Measurements from ENCODE around the gene SCN4A. TPM values are rescaled to one million over a fixed set of nuclear protein-coding genes. Genes with fewer than 3 reads are reported as not detected.
A peak's percentile ranks its signal among the peaks of the same experiment; 100 is the strongest.

The SCN4A gene
- polyA plus RNA-seq, 2 of the 4 experiments (the other 2 are of a cell fraction), result 0.03 to 0.06 TPM

DNA sequence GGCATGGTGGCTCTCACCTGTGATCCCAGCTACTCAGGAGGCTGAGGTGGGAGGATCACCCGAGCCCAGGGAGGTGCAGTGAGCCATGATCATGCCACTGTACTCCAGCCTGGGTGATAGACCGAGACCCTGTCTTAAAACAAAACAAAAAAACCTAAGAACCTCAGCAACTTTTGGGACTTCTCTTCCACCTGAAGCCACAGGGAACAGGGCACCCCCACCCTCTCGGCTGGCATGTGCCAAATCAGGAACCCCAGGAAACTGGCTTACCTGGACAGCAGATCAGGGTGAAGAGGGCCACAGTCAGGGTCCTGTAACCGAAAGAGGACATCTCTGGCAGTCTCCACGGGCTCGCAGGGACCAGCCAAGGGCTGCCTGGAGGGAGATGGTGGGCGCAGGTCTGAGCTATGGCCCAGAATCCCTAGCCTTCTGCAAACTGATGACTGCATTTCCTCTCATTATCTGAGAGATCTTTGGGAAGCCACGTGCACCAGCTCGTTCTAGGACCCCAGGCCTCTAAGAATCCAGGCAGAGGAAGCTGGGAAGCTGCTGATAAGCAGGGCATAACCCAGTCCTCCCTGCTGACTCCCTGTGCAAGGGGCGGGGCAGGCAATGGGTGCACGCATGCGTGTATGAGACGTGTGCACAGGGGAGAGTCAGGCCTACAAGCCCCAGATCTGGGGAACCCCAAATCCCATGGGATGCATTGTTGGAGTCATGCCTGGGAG lies 33.8 kb upstream of the SCN4A start:
- peak overlapping the region; percentile 67 for H3K4me2 ChIP-seq
- FAIRE-seq (no peak), DNase-seq (ENCODE audit: low read depth in 1 of 2, low spot score in 1 of 2) (no peak), ATAC-seq (no peak)
- no peak overlapping the region for H3K4me3 ChIP-seq
- 80% methylated on average over 12 of the region's 13 CpGs for WGBS (ENCODE audit: missing lambda C conversion rate)
- ChIA-PET CTCF (interaction anchor here (0.8 to 10.0 kb wide), 15 partner anchors 11 to 275 kb away, joined by 3 to 107 read pairs (median 5); partner anchors contain the start of genes GH1 and ICAM2), POLR2A (no interaction called here)
- no peak for TF ChIP-seq EP300 (IDR thresholded peaks at IDR 0.05)
- H3K27ac ChIP-seq, result peak overlapping the region in 1 of 2 experiments; percentile 49; a peak in 3 of 6 replicates
- H3K4me1 ChIP-seq, result peaks cover 28% of the 10 kb centered on the region
- no peaks in the 10 kb centered on the region for H3K9me3 ChIP-seq

DNA sequence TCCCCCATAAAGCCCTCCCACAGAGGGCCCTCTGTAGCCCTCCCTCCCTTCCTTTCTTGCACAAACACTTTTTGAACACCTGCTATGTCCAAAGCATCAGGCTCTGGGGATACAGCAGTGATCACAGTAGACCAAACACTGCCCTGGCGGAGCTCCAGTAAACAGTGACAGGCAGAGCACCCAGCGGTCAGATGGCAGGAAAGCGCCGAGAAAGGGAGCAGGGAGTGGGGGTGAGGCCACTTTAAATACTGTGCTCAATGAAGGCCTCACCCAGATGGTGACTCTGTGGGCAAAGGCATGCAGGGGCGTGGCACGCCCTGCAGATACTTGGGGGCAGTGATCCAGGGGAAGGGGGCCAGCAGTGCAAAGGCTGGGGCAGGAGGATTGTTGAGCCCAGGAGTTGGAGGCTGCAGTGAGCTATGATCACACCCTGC lies 33.0 kb upstream of the SCN4A start:
- no peak for TF ChIP-seq PBX3 (IDR thresholded peaks at IDR 0.05)
- TF ChIP-seq USF2 (IDR thresholded peaks at IDR 0.05), result no peak
- TF ChIP-seq JUNB (IDR thresholded peaks at IDR 0.05), result no peak
- no peak for TF ChIP-seq ZNF302 (CRISPR knock-in tag; IDR thresholded peaks at IDR 0.05)
- TF ChIP-seq RFX5 (IDR thresholded peaks at IDR 0.05), result no peak
- 0 out of 5 replicates have a peak, but pooled peaks of 1 of the 2 experiments have one; percentile 42 for TF ChIP-seq JUN (IDR thresholded peaks at IDR 0.05)
- 0 out of 5 replicates have a peak, but pooled peaks of 1 of the 2 experiments have one; percentile 11 for TF ChIP-seq EP300 (IDR thresholded peaks at IDR 0.05)
- peak overlapping the region in 1 of 2 experiments; percentile 49; a peak in 3 of 6 replicates for H3K27ac ChIP-seq
- DNase-seq (ENCODE audit: low read depth in 1 of 2, low spot score in 1 of 2) (peak; percentile 56 to 64), ATAC-seq (peak; percentile 22 to 66; a peak in 4 of 6 replicates), FAIRE-seq (no peak)
- ChIA-PET CTCF (interaction anchor here (0.6 to 10.0 kb wide), 19 partner anchors 11 to 633 kb away, joined by 3 to 107 read pairs (median 4); partner anchors contain the start of genes GH1 and ICAM2), POLR2A (interaction anchor here (1.0 kb wide), 1 partner anchor 140 kb away, joined by 4 read pairs; no protein-coding TSS in a partner anchor)
- H3K4me2 ChIP-seq, result peak overlapping the region; percentile 67
- H3K4me1 ChIP-seq, result peaks cover 28% of the 10 kb centered on the region
- WGBS (ENCODE audit: missing lambda C conversion rate), result 16% methylated on average over 6 of the region's 6 CpGs
- no peak overlapping the region for H3K4me3 ChIP-seq
- H3K9me3 ChIP-seq, result no peaks in the 10 kb centered on the region

DNA sequence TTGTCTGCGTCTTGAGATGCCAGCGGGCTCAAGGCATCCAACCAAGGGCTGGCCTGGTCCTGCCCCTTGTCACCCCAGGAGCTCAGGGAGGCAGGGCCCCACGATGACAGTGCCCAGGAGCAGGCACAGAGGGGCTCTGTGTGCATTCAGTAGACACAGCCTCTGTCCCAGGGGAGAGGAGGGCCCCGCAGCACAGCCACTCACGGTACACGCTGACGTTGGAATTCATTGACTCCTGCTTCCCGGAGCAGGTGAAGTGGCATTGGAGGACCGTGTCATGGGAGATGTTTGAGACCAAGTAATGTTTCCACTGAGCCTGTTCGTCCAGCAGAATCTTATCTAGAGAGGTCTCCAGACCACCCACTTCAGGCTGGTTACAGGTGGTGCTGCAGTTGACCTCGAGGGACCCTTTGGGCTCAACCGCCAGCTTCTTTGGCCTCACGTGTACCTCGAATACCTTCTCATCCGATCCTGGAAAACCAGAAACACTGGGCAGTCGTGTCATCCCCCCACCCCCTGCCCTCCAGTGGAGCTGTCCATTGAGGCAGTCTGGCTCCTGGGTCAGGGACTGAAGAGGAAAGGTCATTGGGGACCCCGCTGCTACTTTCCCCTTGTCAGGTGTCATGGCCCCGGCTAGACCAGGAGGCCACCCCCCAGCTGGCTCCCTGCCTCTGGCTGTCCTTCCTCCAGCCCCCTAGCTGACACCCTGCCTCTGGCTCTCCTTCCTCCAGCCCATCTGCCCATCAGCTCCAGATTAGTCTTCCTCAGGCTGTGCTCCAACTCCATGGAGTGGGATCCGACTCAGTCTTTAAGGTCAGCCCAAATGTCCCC lies 32.4 kb upstream of the SCN4A start:
- ChIA-PET POLR2A (interaction anchor here (0.5 to 1.0 kb wide), 2 partner anchors 68 to 140 kb away, joined by 3 to 4 read pairs; no protein-coding TSS in a partner anchor), CTCF (interaction anchor here (0.6 to 10.0 kb wide), 14 partner anchors 12 to 634 kb away, joined by 3 to 107 read pairs (median 5); partner anchors contain the start of genes GH1 and ICAM2)
- H3K4me2 ChIP-seq, result peak overlapping the region; percentile 67
- ATAC-seq (no peak; a peak in 1 of 6 replicates), DNase-seq (ENCODE audit: low read depth in 1 of 2, low spot score in 1 of 2) (no peak), FAIRE-seq (no peak)
- peak overlapping the region in 1 of 2 experiments; percentile 49; a peak in 3 of 6 replicates for H3K27ac ChIP-seq
- peaks cover 28% of the 10 kb centered on the region for H3K4me1 ChIP-seq
- no peaks in the 10 kb centered on the region for H3K9me3 ChIP-seq
- H3K4me3 ChIP-seq, result no peak overlapping the region
- 76% methylated on average over 18 of the region's 19 CpGs for WGBS (ENCODE audit: missing lambda C conversion rate)
- TF ChIP-seq, protein P1, sequence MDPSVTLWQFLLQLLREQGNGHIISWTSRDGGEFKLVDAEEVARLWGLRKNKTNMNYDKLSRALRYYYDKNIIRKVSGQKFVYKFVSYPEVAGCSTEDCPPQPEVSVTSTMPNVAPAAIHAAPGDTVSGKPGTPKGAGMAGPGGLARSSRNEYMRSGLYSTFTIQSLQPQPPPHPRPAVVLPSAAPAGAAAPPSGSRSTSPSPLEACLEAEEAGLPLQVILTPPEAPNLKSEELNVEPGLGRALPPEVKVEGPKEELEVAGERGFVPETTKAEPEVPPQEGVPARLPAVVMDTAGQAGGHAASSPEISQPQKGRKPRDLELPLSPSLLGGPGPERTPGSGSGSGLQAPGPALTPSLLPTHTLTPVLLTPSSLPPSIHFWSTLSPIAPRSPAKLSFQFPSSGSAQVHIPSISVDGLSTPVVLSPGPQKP (IDR thresholded peaks at IDR 0.05; ENCODE audit: low read depth, low read length), result no peak
- TF ChIP-seq CHD4 (IDR thresholded peaks at IDR 0.05; ENCODE audit: borderline replicate concordance) (no peak), NPAS2 (CRISPR knock-in tag; IDR thresholded peaks at IDR 0.05; ENCODE audit: borderline replicate concordance) (no peak), TP53 (CRISPR knock-in tag; IDR thresholded peaks at IDR 0.05) (no peak), CEBPB (IDR thresholded peaks at IDR 0.05) (no peak), HOXA7 (CRISPR knock-in tag; IDR thresholded peaks at IDR 0.05) (no peak), ZNF302 (CRISPR knock-in tag; IDR thresholded peaks at IDR 0.05) (no peak), FOXS1 (CRISPR knock-in tag; IDR thresholded peaks at IDR 0.05) (no peak), RARB (CRISPR knock-in tag; IDR thresholded peaks at IDR 0.05) (no peak), EHMT2 (IDR thresholded peaks at IDR 0.05; ENCODE audit: low read depth) (no peak), CHD2 (IDR thresholded peaks at IDR 0.05; ENCODE audit: low read length, partially characterized antibody) (no peak), CTCF (IDR thresholded peaks at IDR 0.05) (no peak), KDM5A (IDR thresholded peaks at IDR 0.05) (no peak), MAFK (IDR thresholded peaks at IDR 0.05; ENCODE audit: partially characterized antibody) (no peak)
- TF ChIP-seq, protein P2, sequence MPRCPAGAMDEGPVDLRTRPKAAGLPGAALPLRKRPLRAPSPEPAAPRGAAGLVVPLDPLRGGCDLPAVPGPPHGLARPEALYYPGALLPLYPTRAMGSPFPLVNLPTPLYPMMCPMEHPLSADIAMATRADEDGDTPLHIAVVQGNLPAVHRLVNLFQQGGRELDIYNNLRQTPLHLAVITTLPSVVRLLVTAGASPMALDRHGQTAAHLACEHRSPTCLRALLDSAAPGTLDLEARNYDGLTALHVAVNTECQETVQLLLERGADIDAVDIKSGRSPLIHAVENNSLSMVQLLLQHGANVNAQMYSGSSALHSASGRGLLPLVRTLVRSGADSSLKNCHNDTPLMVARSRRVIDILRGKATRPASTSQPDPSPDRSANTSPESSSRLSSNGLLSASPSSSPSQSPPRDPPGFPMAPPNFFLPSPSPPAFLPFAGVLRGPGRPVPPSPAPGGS (IDR thresholded peaks at IDR 0.05), result no peak
- TF ChIP-seq, protein P3, sequence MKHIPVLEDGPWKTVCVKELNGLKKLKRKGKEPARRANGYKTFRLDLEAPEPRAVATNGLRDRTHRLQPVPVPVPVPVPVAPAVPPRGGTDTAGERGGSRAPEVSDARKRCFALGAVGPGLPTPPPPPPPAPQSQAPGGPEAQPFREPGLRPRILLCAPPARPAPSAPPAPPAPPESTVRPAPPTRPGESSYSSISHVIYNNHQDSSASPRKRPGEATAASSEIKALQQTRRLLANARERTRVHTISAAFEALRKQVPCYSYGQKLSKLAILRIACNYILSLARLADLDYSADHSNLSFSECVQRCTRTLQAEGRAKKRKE (CRISPR knock-in tag; IDR thresholded peaks at IDR 0.05; ENCODE audit: low read depth), result no peak
